ENCODE results near the gene EGR4.

The EGR4 gene

GRCh38 chr2:73290049-73290839 is 3.1 kb downstream of the EGR4 start:
- DNase-seq (ENCODE audit: extremely low read depth in 1 of 2, low read depth in 1 of 2) = no peak

GRCh38 chr2:73289304-73289703 is 4.0 kb downstream of the EGR4 start:
- no peak for DNase-seq (ENCODE audit: extremely low read depth in 1 of 2, low read depth in 1 of 2)

DNA sequence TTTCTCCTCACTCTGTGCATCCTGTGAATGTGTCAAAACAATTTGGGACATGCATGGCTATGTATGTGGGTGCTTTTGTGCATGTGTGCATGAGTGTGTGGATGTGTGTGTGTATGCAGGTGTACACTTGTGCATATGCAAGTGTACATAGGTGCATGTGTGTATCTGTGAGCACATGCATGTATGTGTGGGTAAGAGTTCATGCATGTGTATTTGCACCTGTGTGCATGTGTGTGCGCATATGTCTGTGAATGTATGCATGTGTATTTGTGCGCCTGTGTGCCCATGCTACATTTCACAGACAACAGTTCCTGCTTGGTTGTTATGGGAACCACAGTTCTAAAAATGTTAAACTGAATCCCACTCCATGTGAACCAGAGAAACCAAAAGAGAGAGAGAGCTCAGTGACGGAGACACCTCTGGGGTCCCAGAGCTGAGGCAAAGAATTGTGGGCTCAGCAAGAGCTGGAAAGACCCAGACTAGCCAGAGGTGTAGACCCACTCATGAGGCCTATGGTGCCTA is 7.2 kb downstream of the EGR4 start:
- DNase-seq (ENCODE audit: extremely low read depth in 1 of 2, low read depth in 1 of 2) = no peak

DNA sequence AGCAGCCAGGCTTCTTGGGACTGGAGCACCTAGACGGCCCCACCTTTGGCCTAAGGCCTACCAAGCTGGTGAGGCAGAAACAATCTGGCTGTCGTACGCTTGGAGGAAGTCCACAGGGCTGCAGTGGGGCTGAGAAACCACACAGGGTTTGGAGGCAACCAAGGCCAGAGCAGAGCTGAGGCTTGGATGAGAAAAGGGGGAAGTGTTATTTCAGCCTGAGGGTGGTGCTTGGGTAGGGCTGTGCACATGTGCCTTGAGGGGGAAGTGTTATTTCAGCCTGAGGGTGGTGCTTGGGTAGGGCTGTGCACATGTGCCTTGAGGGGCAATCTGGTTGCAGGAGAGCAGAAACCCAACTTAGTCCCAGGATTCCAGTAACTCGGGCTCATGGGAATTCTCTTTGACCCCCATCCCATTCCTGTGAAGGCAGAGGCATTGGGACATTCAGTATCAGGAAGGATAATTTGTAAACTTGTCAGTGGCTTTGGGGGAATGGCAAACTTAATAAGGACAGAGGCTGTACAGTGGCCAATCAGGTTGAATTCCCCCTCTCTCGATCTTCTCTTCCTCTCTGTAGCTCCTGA is 8.1 kb downstream of the EGR4 start:
- DNase-seq (ENCODE audit: extremely low read depth in 1 of 2, low read depth in 1 of 2) = no peak

DNA sequence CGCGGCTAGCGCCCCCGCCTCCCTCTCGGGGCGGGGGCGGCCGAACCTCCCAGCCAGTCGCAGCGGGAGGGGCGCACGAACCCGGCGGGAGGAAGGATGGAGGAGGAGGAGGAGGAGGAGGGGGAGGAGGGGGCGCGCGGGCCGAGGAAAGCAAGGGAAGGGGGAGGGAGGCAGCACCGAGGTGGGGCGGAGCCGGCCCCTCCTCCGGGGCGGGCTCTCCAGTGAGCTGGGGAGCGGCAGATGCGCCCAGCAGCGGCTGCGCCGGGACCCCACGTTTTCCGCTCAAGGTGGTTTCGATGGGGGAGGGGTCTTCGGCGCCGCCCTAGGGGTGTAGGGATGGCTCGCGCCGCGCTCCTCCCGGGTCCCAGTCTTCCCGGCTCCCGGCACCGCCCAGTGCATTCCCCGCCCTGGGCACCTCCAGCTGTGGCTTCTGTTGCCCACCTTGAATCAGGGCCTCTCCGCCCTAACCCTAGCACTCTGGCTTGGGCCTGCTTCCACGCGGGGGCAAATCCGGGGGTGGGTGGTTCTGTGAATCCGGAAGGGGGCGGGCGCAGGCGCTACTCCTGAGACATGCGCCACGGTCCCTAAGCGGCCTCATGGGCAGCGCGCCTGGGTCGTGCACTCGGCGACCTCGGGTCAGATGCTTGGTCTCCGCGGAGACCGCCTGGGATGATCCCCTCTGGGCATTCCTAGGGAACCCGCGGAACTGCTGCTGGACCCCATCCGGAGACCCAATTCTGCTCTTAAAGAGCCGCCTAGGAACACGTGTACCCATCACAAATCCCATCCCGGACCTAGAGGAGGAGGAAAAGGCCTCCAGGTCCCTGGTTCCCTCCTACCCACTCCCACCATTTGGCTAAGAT is 8.8 kb downstream of the EGR4 start, which contains the start of gene FBXO41:
Gene FBXO41 (minus strand): TSS at position 183 of the 863 bp plus-strand sequence. CDS start 14,848 bp downstream, outside the sequence.
- peak in 1 of 2 donors; percentile 54 for DNase-seq (ENCODE audit: extremely low read depth in 1 of 2, low read depth in 1 of 2)

GRCh38 chr2:73283545-73284295 is 9.6 kb downstream of the EGR4 start:
- no peak for DNase-seq (ENCODE audit: extremely low read depth in 1 of 2, low read depth in 1 of 2)

GRCh38 chr2:73282924-73283544 is 10.3 kb downstream of the EGR4 start:
- DNase-seq (ENCODE audit: extremely low read depth in 1 of 2, low read depth in 1 of 2) = no peak

- no peak for DNase-seq (ENCODE audit: extremely low read depth in 1 of 2, low read depth in 1 of 2)
Measured at GRCh38 chr2:73281244-73281643, 12.1 kb downstream of the EGR4 start.

- DNase-seq (ENCODE audit: extremely low read depth in 1 of 2, low read depth in 1 of 2) = no peak
Measured at GRCh38 chr2:73279852-73280251, 13.5 kb downstream of the EGR4 start.

DNA sequence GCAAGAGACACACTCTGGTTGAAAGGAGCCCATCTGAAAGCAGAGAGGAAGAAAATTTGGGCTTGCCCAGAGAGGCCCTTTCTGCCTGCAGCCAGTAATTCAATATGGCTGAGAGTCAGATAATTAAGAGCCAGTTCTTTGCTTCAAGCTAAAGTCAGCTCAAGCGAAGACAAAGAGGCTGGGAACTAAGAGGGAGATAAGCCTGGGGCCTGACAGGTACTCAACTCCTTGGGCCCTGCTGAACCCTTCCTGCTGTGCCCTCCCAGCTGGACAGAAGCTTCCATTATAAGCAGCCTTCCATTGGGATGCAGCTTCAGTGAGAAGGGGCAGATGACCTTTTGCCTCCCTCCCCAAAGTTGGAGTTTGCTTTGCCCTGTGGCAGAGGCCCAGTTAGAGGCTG is 21.1 kb downstream of the EGR4 start:
- DNase-seq (ENCODE audit: extremely low read depth in 1 of 2, low read depth in 1 of 2) = no peak

DNA sequence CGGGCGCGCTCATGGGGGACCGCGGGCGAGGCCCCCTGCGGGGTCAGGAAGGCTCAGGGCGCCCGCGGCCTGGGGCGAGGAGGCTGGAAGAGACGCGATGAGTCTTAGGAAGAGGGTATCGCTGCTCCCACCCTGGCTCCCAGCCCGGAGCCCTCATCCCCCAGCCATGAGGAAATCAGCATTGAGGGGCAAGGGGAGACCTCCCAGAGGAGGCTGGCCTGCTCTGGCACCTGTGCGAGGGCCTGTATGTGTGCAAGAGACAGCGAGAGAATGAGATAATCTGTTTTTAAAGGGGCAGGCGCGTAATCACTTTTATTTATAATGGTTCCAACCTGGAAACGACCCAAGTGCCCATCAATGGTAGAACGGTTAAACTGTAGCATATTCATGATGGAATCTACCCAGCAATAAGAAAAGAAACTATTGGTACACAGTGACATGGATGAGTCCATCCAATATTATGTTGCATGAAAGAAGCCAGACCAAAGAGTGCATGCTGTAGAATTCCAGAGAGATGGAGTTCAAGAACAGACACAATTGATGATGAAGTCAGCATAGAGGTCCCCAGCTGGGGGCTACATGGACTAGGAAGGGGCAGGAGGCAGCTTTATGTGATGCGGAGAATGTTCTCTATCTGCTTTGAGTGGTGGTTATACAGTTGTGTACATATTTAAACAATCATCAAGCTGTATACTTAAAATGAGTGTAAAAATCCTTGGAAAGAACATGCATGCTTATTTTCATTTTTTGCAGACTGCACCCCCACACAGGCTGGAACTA is 23.5 kb downstream of the EGR4 start:
- no peak for DNase-seq (ENCODE audit: extremely low read depth in 1 of 2, low read depth in 1 of 2)

- DNase-seq (ENCODE audit: extremely low read depth in 1 of 2, low read depth in 1 of 2) = peak; percentile 40 to 59
Measured at GRCh38 chr2:73268830-73269685, 24.3 kb downstream of the EGR4 start.

GRCh38 chr2:73268366-73268829 is 24.9 kb downstream of the EGR4 start:
- DNase-seq (ENCODE audit: extremely low read depth in 1 of 2, low read depth in 1 of 2) = no peak

GRCh38 chr2:73267008-73267407 is 26.3 kb downstream of the EGR4 start:
- DNase-seq (ENCODE audit: extremely low read depth in 1 of 2, low read depth in 1 of 2) = no peak

DNA sequence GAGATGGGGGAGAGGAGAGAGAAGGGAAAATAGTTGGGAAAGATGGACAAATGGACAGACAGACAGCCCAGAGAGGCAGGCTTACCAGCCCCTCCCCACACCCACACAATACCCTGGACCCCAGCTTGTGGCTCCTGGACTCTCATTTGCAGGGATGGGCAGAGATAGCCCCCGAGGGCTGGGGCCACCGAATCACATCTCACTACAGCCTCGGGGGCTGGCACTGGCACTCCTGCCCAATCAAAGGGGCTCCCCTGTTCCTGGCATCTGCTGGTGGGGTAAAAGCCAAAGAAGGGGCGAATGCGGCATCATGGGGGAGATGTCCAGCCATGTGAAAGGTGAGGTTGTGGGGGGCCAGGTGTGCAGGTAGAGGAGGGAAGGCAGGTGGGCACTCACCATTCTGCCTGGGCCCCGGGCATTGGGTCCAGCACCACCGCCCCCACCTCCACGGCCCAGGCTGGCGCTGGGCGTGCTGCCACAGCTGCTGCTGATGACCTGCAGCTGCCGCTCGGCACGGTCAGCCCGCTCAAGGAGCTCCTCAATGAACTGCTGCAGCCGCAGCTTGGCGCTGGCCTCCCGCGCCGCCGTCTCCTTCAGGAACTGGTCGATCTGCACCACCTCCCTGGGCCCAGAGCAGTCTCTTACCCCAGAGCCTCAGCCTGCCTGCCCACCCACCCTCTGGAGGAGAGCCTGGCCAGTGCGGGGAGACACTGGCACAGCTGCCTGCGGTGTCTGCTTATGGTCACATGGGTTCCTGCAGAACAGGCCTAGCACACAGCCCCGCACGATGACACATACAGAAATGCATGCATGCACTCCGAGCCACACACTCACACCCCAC is 27.1 kb downstream of the EGR4 start:
- DNase-seq (ENCODE audit: extremely low read depth in 1 of 2, low read depth in 1 of 2) = no peak

GRCh38 chr2:73265298-73266060 is 27.9 kb downstream of the EGR4 start:
- DNase-seq (ENCODE audit: extremely low read depth in 1 of 2, low read depth in 1 of 2) = no peak

- DNase-seq (ENCODE audit: extremely low read depth in 1 of 2, low read depth in 1 of 2) = no peak
Measured at GRCh38 chr2:73264783-73265182, 28.6 kb downstream of the EGR4 start.
